ENCODE results near the gene NDRG4.

DNA sequence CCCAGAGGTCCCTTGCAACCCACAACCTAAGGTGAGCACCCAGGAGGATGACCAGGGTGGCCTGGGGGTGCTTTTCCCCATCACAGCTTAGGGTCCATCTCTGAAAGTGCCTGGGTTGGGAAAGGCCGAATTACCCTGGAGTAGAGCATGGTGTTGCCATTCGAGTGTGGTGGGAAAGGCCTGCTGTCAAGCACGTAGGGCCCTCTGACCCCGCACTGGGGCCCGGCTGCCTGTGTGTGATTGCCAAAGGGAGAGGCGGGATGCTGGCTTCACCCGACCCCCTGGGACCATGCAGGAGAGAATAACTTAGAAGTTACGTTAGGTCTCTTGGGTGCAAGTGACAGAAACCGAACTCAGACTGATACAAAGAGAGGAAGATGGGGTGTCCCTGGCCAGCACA, 27.7 kb upstream of the NDRG4 start:
- TF ChIP-seq CTCF (IDR thresholded peaks at IDR 0.05) (no peak), POLR2A (IDR thresholded peaks at IDR 0.05) (no peak)

All from ovary (tissue), 3 donors.